Gastroesophageal sphincter (tissue), 4 donors: ENCODE results near the gene SPAG16. TPM values are rescaled to one million over a fixed set of nuclear protein-coding genes. Genes with fewer than 3 reads are reported as not detected.
"Not testable (repeated sequence)": the region's sequence is repeated elsewhere in the genome, so short reads cannot be mapped to it uniquely, and the experiment has no call there.

Experiments used
- ATAC-seq: fragments of 150-250 bp; one replicate; pipeline ENCODE4 v1.9.1; 2016; ENCODE audit warnings: mild to moderate bottlenecking, moderate library complexity
- H3K27ac ChIP-seq, 4 donors: fragments of 200-600 bp; sonication (generic) in 3 of 4; 1 replicate in 3 of 4; 2 replicates in 1 of 4; pipeline ENCODE4 v1.5.1; 2016 to 2019
- H3K27me3 ChIP-seq: fragments of 200-600 bp; sonication (generic); one replicate; pipeline ENCODE4 v1.5.1; 2019
- H3K36me3 ChIP-seq, 2 donors: fragments of 200-600 bp; sonication (generic); one replicate each; pipeline ENCODE4 v1.5.1; 2019; ENCODE audit warnings: control low read depth in 1 of 2
- H3K4me1 ChIP-seq, 3 donors: fragments of 200-600 bp; sonication (generic); 1 replicate in 2 of 3; 2 replicates in 1 of 3; pipeline ENCODE4 v1.5.1; 2016 to 2019; ENCODE audit warnings: control low read depth in 2 of 3
- H3K4me3 ChIP-seq, 2 donors: fragments of 200-600 bp; sonication (generic); one replicate each; pipeline ENCODE4 v1.5.1; 2019; ENCODE audit warnings: mild to moderate bottlenecking in 1 of 2, moderate library complexity in 1 of 2
- H3K9me3 ChIP-seq, 3 donors: fragments of 200-600 bp; sonication (generic); one replicate each; pipeline ENCODE4 v1.5.1; 2017 to 2019; ENCODE audit warnings: control low read depth in 2 of 3
- CTCF ChIP-seq, 4 experiments: fragments of 200-600 bp in 2 of 4; fragments of 450-650 bp in 2 of 4; sonication (generic) in 1 of 4; IDR thresholded peaks; one replicate each; pipeline ENCODE4 v1.5.1; 2017 to 2019; ENCODE audit warnings: antibody characterized with exemption in 4 of 4, mild to moderate bottlenecking in 2 of 4, moderate library complexity in 2 of 4
- EP300 ChIP-seq: sonication (generic); formaldehyde crosslinking; IDR thresholded peaks from one replicate; pipeline ENCODE4 v1.6.1; 2017; ENCODE audit warnings: antibody characterized with exemption, mild to moderate bottlenecking
- POLR2A ChIP-seq, 2 donors: fragments of 450-650 bp; IDR thresholded peaks; one replicate each; pipeline ENCODE4 v1.6.1; 2017; ENCODE audit warnings: antibody characterized with exemption in 2 of 2, mild to moderate bottlenecking in 2 of 2, moderate library complexity in 1 of 2
- POLR2AphosphoS5 ChIP-seq: sonication (generic); formaldehyde crosslinking; IDR thresholded peaks from one replicate; pipeline ENCODE4 v1.6.1; 2017; ENCODE audit warnings: antibody characterized with exemption
- WGBS, 2 donors: methylation state at CpG; one replicate each; pipeline ENCODE4 v1.1.5; 2018; ENCODE audit warnings: low coverage in 1 of 2; 5-methylcytosine and 5-hydroxymethylcytosine counted together
- total RNA-seq, 4 donors: library from RNA; depleted of rRNA; stranded (reverse); fragments of >200 nt; gene quantifications; one replicate each; pipeline ENCODE4 v1.1.0, GENCODE V29; 2016

The SPAG16 gene
- total RNA-seq, 4 donors from 2014 or later = 28.9 to 39.8 (median 36.7) TPM

GRCh38 chr2:213971536-213971935, 687.3 kb downstream of the SPAG16 start:
- no peaks in the 10 kb centered on the region for H3K4me1 ChIP-seq
- no peak overlapping the region for H3K27ac ChIP-seq
- H3K27me3 ChIP-seq = no peaks in the 10 kb centered on the region
- H3K4me3 ChIP-seq = no peak overlapping the region
- H3K36me3 ChIP-seq = no peaks in the 10 kb centered on the region
- no peak for ATAC-seq
- TF ChIP-seq POLR2AphosphoS5 = no peak
- no peak for TF ChIP-seq CTCF (IDR thresholded peaks at IDR 0.05)
- no peak for TF ChIP-seq POLR2A (IDR thresholded peaks at IDR 0.05)
- no peak for TF ChIP-seq EP300
- H3K9me3 ChIP-seq = no peaks in the 10 kb centered on the region

GRCh38 chr2:213980883-213981282, 696.6 kb downstream of the SPAG16 start:
- WGBS, 2 donors = 55 to 74% methylated on average over 3 of the region's 3 CpGs
- H3K4me3 ChIP-seq = no peak overlapping the region
- H3K36me3 ChIP-seq = no peaks in the 10 kb centered on the region
- TF ChIP-seq POLR2A (IDR thresholded peaks at IDR 0.05) (no peak), CTCF (IDR thresholded peaks at IDR 0.05) (no peak), POLR2AphosphoS5 (no peak), EP300 (no peak)
- ATAC-seq = no peak
- no peak overlapping the region for H3K27ac ChIP-seq
- no peaks in the 10 kb centered on the region for H3K9me3 ChIP-seq
- no peaks in the 10 kb centered on the region for H3K27me3 ChIP-seq
- H3K4me1 ChIP-seq = no peaks in the 10 kb centered on the region

DNA sequence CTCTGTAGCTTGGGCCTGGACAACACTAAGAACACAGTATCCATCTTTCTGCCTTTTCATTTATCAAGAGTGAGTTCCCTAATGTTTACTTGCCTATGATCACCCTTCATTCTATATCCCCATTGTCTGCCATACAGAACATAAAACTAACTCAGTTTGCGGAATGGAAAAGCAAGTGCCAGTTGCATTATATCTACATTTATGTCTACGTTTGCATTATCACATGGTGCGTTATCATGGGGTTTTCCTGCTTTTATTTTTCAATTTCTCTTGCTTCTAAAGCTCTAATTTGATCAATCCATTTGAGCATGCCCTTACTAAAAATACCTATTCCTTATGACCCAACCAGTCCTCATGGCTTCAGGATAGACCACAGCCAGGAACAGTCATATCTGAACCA, 704.9 kb downstream of the SPAG16 start:
- Histone ChIP-seq H3K9me3 (no peaks in the 10 kb centered on the region), H3K27ac (no peak overlapping the region), H3K27me3 (no peaks in the 10 kb centered on the region), H3K4me3 (no peak overlapping the region), H3K36me3 (no peaks in the 10 kb centered on the region), H3K4me1 (no peaks in the 10 kb centered on the region)
- WGBS, 2 donors = 93 to 97% methylated on average over 3 of the region's 3 CpGs
- ATAC-seq = no peak
- TF ChIP-seq POLR2A (IDR thresholded peaks at IDR 0.05) = no peak
- no peak for TF ChIP-seq POLR2AphosphoS5
- no peak for TF ChIP-seq CTCF (IDR thresholded peaks at IDR 0.05)
- TF ChIP-seq EP300 = no peak

DNA sequence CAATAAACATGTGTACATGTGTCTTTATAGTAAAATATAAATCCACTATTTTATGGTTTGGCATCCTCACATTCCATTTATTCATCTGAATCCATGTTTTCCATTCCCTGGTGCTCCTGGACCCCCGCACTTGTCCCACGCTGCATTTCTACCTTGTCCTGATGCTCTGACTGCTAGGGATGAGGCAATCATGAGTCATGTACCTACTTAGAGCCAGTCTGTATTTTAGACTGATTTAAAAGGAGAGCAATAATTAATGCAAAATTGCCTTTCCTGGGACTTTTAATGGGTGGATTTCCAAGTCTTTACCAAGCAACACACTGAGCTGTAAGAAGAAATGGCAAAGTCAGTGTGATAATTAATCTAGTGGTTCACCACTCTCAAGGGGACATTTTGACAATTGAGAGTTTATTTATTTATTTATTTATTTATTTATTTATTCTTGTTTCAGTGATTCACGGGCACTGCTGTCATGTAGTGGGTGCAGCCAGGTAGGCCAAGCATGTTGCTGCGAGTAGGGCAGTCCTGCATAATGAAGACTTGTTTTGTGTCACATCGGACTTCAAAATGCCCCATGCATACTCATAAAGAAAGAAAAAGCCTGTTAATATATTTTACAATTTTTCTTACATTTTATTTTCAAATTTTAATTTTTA, 707.3 kb downstream of the SPAG16 start:
- TF ChIP-seq CTCF (IDR thresholded peaks at IDR 0.05) = no peak
- no peak for TF ChIP-seq POLR2AphosphoS5
- no peak for TF ChIP-seq POLR2A (IDR thresholded peaks at IDR 0.05)
- no peak for TF ChIP-seq EP300
- H3K4me3 ChIP-seq = no peak overlapping the region
- no peak overlapping the region for H3K27ac ChIP-seq
- no peaks in the 10 kb centered on the region for H3K4me1 ChIP-seq
- H3K27me3 ChIP-seq = no peaks in the 10 kb centered on the region
- no peaks in the 10 kb centered on the region for H3K36me3 ChIP-seq
- H3K9me3 ChIP-seq = no peaks in the 10 kb centered on the region
- ATAC-seq = no peak
- 84 to 87% methylated on average over 4 to 5 of the region's 5 CpGs for WGBS, 2 donors

- Histone ChIP-seq H3K36me3 (no peaks in the 10 kb centered on the region), H3K4me3 (no peak overlapping the region), H3K27me3 (no peaks in the 10 kb centered on the region), H3K27ac (no peak overlapping the region), H3K4me1 (no peaks in the 10 kb centered on the region), H3K9me3 (no peaks in the 10 kb centered on the region)
- no peak for ATAC-seq
- WGBS, 2 donors = 50 to 82% methylated on average over 1 of the region's 1 CpG
- TF ChIP-seq POLR2A (IDR thresholded peaks at IDR 0.05) (no peak), EP300 (no peak), CTCF (IDR thresholded peaks at IDR 0.05) (no peak), POLR2AphosphoS5 (no peak)
Observed at GRCh38 chr2:213995400-213996105, 711.3 kb downstream of the SPAG16 start.

DNA sequence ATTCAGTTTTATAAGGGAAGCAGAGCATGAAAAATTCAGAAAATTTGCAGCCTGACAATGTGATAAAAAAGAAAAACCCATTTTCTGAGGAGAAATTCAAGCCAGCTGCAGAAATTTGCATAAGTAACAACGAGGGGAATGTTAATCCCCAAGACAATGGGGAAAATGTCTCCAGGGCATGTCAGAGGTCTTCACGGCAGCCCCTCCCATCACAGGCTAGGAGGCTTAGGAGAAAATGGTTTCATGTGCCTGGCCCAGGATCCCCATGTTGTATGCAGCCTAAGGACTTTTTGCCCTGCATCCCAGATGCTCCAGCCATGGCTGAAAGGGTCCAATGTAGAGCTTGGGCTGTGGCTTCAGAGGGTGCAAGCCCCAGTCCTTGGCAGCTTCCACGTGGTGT, 714.7 kb downstream of the SPAG16 start:
- not testable (repeated sequence) for H3K36me3 ChIP-seq, H3K27me3 ChIP-seq, ATAC-seq, H3K4me3 ChIP-seq, H3K9me3 ChIP-seq, H3K4me1 ChIP-seq, H3K27ac ChIP-seq
- 61 to 77% methylated on average over 2 of the region's 3 CpGs for WGBS, 2 donors
